Neural progenitor cell (in vitro differentiated cells): ENCODE data around the gene GTF3C1. TPM values are rescaled to one million over a fixed set of nuclear protein-coding genes. Genes with fewer than 3 reads are reported as not detected.

ENCODE experiments used
- DNase-seq: peaks from one replicate; pipeline ENCODE4 v3.0.0-alpha.2; 2016; ENCODE audit warnings: low spot score
- H2AFZ ChIP-seq: fragments of 200-600 bp; sonication (generic); replicated peaks from 2 replicates; pipeline ENCODE4 v1.6.1; 2016; ENCODE audit warnings: antibody characterized with exemption
- H3F3A ChIP-seq: fragments of 200-600 bp; sonication (generic); 2 replicates; pipeline ENCODE4 v1.6.1; 2016; ENCODE audit warnings: antibody characterized with exemption, low read depth
- H3K27ac ChIP-seq: fragments of 200-600 bp; sonication (generic); 2 replicates; pipeline ENCODE4 v1.5.1; 2016; ENCODE audit warnings: mild to moderate bottlenecking
- H3K27me3 ChIP-seq: fragments of 200-600 bp; sonication (generic); 2 replicates; pipeline ENCODE4 v1.6.1; 2016; ENCODE audit warnings: mild to moderate bottlenecking, moderate library complexity
- H3K36me3 ChIP-seq: fragments of 200-600 bp; sonication (generic); 2 replicates; pipeline ENCODE4 v1.5.1; 2016
- H3K4me1 ChIP-seq: fragments of 200-600 bp; sonication (generic); 2 replicates; pipeline ENCODE4 v1.6.1; 2016; ENCODE audit warnings: mixed run types
- H3K4me2 ChIP-seq: fragments of 200-600 bp; sonication (generic); 2 replicates; pipeline ENCODE4 v1.6.1; 2016
- H3K4me3 ChIP-seq: fragments of 200-600 bp; sonication (generic); 2 replicates; pipeline ENCODE4 v1.5.1; 2016
- H3K79me2 ChIP-seq: fragments of 200-600 bp; sonication (generic); 2 replicates; pipeline ENCODE4 v1.6.1; 2016; ENCODE audit warnings: low read depth
- H3K9ac ChIP-seq: fragments of 200-600 bp; sonication (generic); 2 replicates; pipeline ENCODE4 v1.6.1; 2016
- H3K9me3 ChIP-seq: fragments of 200-600 bp; sonication (generic); 2 replicates; pipeline ENCODE4 v1.5.1; 2016; ENCODE audit warnings: low read depth
- H4K20me1 ChIP-seq: fragments of 200-600 bp; sonication (generic); 2 replicates; pipeline ENCODE4 v1.6.1; 2016; ENCODE audit warnings: low read depth
- H3K27ac Mint-ChIP-seq: 3 replicates; pipeline ENCODE4 v1.8.0; 2021; ENCODE audit warnings: mixed read lengths
- H3K27me3 Mint-ChIP-seq: 2 replicates; pipeline ENCODE4 v1.8.0; 2022; ENCODE audit warnings: low read depth, mild to moderate bottlenecking, inconsistent platforms, moderate library complexity, mixed read lengths; ENCODE audit not compliant: insufficient read depth
- H3K36me3 Mint-ChIP-seq: 3 replicates; pipeline ENCODE4 v1.8.0; 2021; ENCODE audit warnings: mixed read lengths
- H3K4me1 Mint-ChIP-seq: 3 replicates; pipeline ENCODE4 v1.8.0; 2021; ENCODE audit warnings: mixed read lengths
- H3K4me3 Mint-ChIP-seq: 3 replicates; pipeline ENCODE4 v1.8.0; 2021; ENCODE audit warnings: mild to moderate bottlenecking, moderate library complexity, mixed read lengths
- H3K9me3 Mint-ChIP-seq: 3 replicates; pipeline ENCODE4 v1.8.0; 2020; ENCODE audit warnings: mixed read lengths
- CTCF ChIP-seq: fragments of 200-600 bp; sonication (generic); IDR thresholded peaks from 2 replicates; pipeline ENCODE4 v1.5.1; 2017; ENCODE audit warnings: antibody characterized with exemption, mild to moderate bottlenecking
- EZH2 ChIP-seq: fragments of 200-600 bp; sonication (generic); IDR thresholded peaks from 2 replicates; pipeline ENCODE4 v1.6.1; 2017; ENCODE audit warnings: antibody characterized with exemption, mild to moderate bottlenecking, moderate library complexity
- EZH2phosphoT487 ChIP-seq: fragments of 200-600 bp; sonication (generic); IDR thresholded peaks from 2 replicates; pipeline ENCODE4 v1.6.1; 2017; ENCODE audit warnings: antibody characterized with exemption
- total RNA-seq: library from RNA; depleted of rRNA; stranded (reverse); fragments of >200 nt; gene quantifications from 2 replicates; pipeline ENCODE4 v1.2.3, GENCODE V29; 2015; ENCODE audit warnings: low replicate concordance

The GTF3C1 gene
- total RNA-seq, 1 donor from 2014 or later, result 60.9 TPM

GRCh38 chr16:27489906-27490305 is 59.8 kb downstream of the GTF3C1 start:
- Histone ChIP-seq H3K27ac (no peak overlapping the region), H3K9me3 (no peaks in the 10 kb centered on the region), H3K27me3 (no peaks in the 10 kb centered on the region), H3K4me1 (no peaks in the 10 kb centered on the region), H3K36me3 (no peaks in the 10 kb centered on the region), H3K79me2 (no peaks in the 10 kb centered on the region), H3K9ac (no peak overlapping the region), H3F3A (no peaks in the 10 kb centered on the region), H3K4me3 (no peak overlapping the region), H3K4me2 (no peak overlapping the region), H4K20me1 (no peaks in the 10 kb centered on the region), H2AFZ (no peak overlapping the region)
- peaks cover 45% of the 10 kb centered on the region for H3K36me3 Mint-ChIP-seq
- H3K4me1 Mint-ChIP-seq, result no peaks in the 10 kb centered on the region
- TF ChIP-seq EZH2phosphoT487 (no peak), EZH2 (no peak), CTCF (no peak)
- no peaks in the 10 kb centered on the region for H3K9me3 Mint-ChIP-seq
- no peak for DNase-seq
- H3K27ac Mint-ChIP-seq, result no peak overlapping the region
- H3K27me3 Mint-ChIP-seq, result peaks cover 2% of the 10 kb centered on the region
- no peak overlapping the region for H3K4me3 Mint-ChIP-seq

DNA sequence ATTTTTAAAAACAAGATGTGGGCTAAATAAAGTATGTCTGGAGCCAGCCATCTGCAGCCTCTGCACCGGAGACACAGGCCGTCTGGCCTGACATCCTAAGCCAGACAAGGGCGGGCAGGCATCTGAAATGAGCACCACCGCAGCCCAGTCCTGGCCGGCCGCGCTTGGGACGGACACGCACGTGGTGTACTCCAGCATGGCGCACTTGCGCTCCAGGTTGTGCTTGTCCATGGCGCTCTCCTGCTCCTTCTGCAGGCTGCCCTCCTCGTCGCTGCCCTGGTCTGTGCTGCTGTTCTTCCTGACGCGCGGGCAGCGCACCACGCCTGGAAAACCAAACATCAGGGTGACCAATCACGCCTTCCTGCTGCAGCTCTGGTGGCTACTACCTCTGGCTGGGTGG is 60.3 kb downstream of the GTF3C1 start:
- Histone ChIP-seq H3K27me3 (no peaks in the 10 kb centered on the region), H3K4me2 (no peak overlapping the region), H2AFZ (no peak overlapping the region), H3K79me2 (no peaks in the 10 kb centered on the region), H3K4me3 (no peak overlapping the region), H3K9ac (no peak overlapping the region), H3K9me3 (no peaks in the 10 kb centered on the region), H3K36me3 (no peaks in the 10 kb centered on the region), H3K27ac (no peak overlapping the region), H3K4me1 (no peaks in the 10 kb centered on the region), H4K20me1 (no peaks in the 10 kb centered on the region), H3F3A (no peaks in the 10 kb centered on the region)
- TF ChIP-seq EZH2phosphoT487, result no peak
- TF ChIP-seq CTCF, result no peak
- no peak for TF ChIP-seq EZH2
- Mint-ChIP-seq H3K4me1 (no peaks in the 10 kb centered on the region), H3K9me3 (no peaks in the 10 kb centered on the region), H3K36me3 (peaks cover 44% of the 10 kb centered on the region), H3K27me3 (peaks cover 2% of the 10 kb centered on the region), H3K4me3 (no peak overlapping the region), H3K27ac (no peak overlapping the region)
- DNase-seq, result no peak

DNA sequence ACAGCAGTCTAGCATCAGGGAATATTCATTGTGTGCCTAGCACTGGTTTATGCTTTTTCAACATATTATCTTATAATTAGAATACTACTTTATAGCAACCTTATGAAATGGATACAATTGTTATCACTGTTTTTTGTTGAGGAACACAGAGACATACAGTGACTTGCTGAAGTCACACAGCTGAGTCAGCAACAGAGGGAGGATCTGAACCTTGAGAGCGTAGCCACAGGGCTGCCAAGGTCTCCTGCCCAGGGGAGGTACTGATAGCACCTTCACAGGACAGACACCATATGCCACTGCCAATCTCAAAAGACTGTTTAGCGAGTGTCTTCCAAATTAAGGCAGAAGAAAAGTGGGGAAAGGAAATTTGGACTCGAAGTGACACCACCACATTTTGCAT is 63.0 kb downstream of the GTF3C1 start:
- H3K36me3 ChIP-seq, result no peaks in the 10 kb centered on the region
- H3K27me3 ChIP-seq, result no peaks in the 10 kb centered on the region
- H3K9me3 ChIP-seq, result no peaks in the 10 kb centered on the region
- H3K27ac ChIP-seq, result no peak overlapping the region
- no peak overlapping the region for H2AFZ ChIP-seq
- Mint-ChIP-seq H3K9me3 (no peaks in the 10 kb centered on the region), H3K27ac (no peak overlapping the region), H3K27me3 (no peaks in the 10 kb centered on the region), H3K4me1 (no peaks in the 10 kb centered on the region), H3K4me3 (no peak overlapping the region), H3K36me3 (peaks cover 48% of the 10 kb centered on the region)
- no peaks in the 10 kb centered on the region for H3K4me1 ChIP-seq
- H4K20me1 ChIP-seq, result no peaks in the 10 kb centered on the region
- no peaks in the 10 kb centered on the region for H3F3A ChIP-seq
- no peak overlapping the region for H3K9ac ChIP-seq
- DNase-seq, result no peak
- no peak overlapping the region for H3K4me3 ChIP-seq
- TF ChIP-seq CTCF, result no peak
- no peak for TF ChIP-seq EZH2phosphoT487
- no peak for TF ChIP-seq EZH2
- H3K79me2 ChIP-seq, result no peaks in the 10 kb centered on the region
- no peak overlapping the region for H3K4me2 ChIP-seq

DNA sequence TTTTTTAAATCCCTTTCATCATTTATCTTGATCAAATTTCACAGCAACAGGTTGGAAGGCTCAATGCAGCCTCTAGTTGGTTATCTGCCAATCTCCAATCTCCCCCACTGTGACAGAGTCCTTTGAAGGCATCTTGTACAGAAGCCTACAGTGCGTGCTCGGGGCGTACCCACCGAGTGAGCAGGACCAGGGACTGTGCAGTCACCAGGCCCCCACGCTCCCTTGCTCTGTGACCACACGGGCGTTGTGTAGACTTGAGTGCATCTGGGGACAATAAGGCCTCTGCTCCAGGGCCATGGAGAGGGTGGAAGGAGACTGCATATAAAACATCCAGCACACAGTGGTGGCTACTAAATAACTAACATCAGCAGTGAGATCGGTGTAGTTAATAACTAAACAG is 63.4 kb downstream of the GTF3C1 start:
- H4K20me1 ChIP-seq, result no peaks in the 10 kb centered on the region
- H3K4me1 ChIP-seq, result no peaks in the 10 kb centered on the region
- H3F3A ChIP-seq, result no peaks in the 10 kb centered on the region
- H3K4me3 ChIP-seq, result no peak overlapping the region
- no peaks in the 10 kb centered on the region for H3K9me3 ChIP-seq
- H2AFZ ChIP-seq, result no peak overlapping the region
- H3K27ac Mint-ChIP-seq, result no peak overlapping the region
- TF ChIP-seq CTCF, result no peak
- TF ChIP-seq EZH2, result no peak
- no peak for TF ChIP-seq EZH2phosphoT487
- no peak overlapping the region for H3K4me2 ChIP-seq
- H3K36me3 ChIP-seq, result no peaks in the 10 kb centered on the region
- H3K4me3 Mint-ChIP-seq, result no peak overlapping the region
- H3K27me3 Mint-ChIP-seq, result no peaks in the 10 kb centered on the region
- no peaks in the 10 kb centered on the region for H3K4me1 Mint-ChIP-seq
- H3K9ac ChIP-seq, result no peak overlapping the region
- H3K27me3 ChIP-seq, result no peaks in the 10 kb centered on the region
- no peak for DNase-seq
- H3K36me3 Mint-ChIP-seq, result peaks cover 49% of the 10 kb centered on the region
- H3K9me3 Mint-ChIP-seq, result no peaks in the 10 kb centered on the region
- H3K27ac ChIP-seq, result no peak overlapping the region
- no peaks in the 10 kb centered on the region for H3K79me2 ChIP-seq
